Chondrocyte (in vitro differentiated cells): Measurements from ENCODE around the gene MMP21. TPM values are rescaled to one million over a fixed set of nuclear protein-coding genes. Genes with fewer than 3 reads are reported as not detected.

Source experiments
- DNase-seq: peaks from one replicate; pipeline ENCODE4 v3.0.0; 2021; ENCODE audit warnings: mixed read lengths, low spot score
- H3K27ac Mint-ChIP-seq: one replicate; pipeline ENCODE4 v1.8.0; 2021; ENCODE audit warnings: mild to moderate bottlenecking, moderate library complexity, mixed read lengths; ENCODE audit not compliant: unreplicated experiment
- H3K27me3 Mint-ChIP-seq: 2 replicates; pipeline ENCODE4 v1.8.0; 2021; ENCODE audit warnings: low read depth, mixed read lengths
- H3K36me3 Mint-ChIP-seq: 2 replicates; pipeline ENCODE4 v1.8.0; 2021; ENCODE audit warnings: low read depth, mixed read lengths
- H3K4me1 Mint-ChIP-seq: 2 replicates; pipeline ENCODE4 v1.8.0; 2021; ENCODE audit warnings: low read depth, mild to moderate bottlenecking, mixed read lengths
- H3K4me3 Mint-ChIP-seq: one replicate; pipeline ENCODE4 v1.8.0; 2021; ENCODE audit warnings: mild to moderate bottlenecking, moderate library complexity, mixed read lengths; ENCODE audit not compliant: unreplicated experiment
- H3K9me3 Mint-ChIP-seq: 2 replicates; pipeline ENCODE4 v1.8.0; 2021; ENCODE audit warnings: low read depth, mixed read lengths
- CTCF ChIP-seq: fragments of 200-600 bp; sonication (generic); IDR thresholded peaks from 2 replicates; pipeline ENCODE4 v1.5.0; 2021; ENCODE audit warnings: antibody characterized with exemption, mild to moderate bottlenecking, moderate library complexity
- total RNA-seq: library from RNA; stranded (reverse); gene quantifications from 3 replicates; pipeline ENCODE4 v1.2.1, GENCODE V29; 2021

Gene MMP21
- total RNA-seq, 1 donor from 2014 or later: not detected

GRCh38 chr10:125777806-125778205, 2.2 kb upstream of the MMP21 start:
- H3K4me1 Mint-ChIP-seq: no peaks in the 10 kb centered on the region
- H3K4me3 Mint-ChIP-seq: no peak overlapping the region
- no peak for DNase-seq
- no peak for TF ChIP-seq CTCF
- no peaks in the 10 kb centered on the region for H3K36me3 Mint-ChIP-seq
- H3K9me3 Mint-ChIP-seq: peaks cover 6% of the 10 kb centered on the region
- H3K27ac Mint-ChIP-seq: no peak overlapping the region
- peaks cover 6% of the 10 kb centered on the region for H3K27me3 Mint-ChIP-seq

GRCh38 chr10:125774581-125775191, 935 bp downstream of the MMP21 start:
- no peak overlapping the region for H3K27ac Mint-ChIP-seq
- H3K27me3 Mint-ChIP-seq: peaks cover 6% of the 10 kb centered on the region
- no peak for TF ChIP-seq CTCF
- no peaks in the 10 kb centered on the region for H3K4me1 Mint-ChIP-seq
- peaks cover 3% of the 10 kb centered on the region for H3K9me3 Mint-ChIP-seq
- DNase-seq: no peak
- no peaks in the 10 kb centered on the region for H3K36me3 Mint-ChIP-seq
- no peak overlapping the region for H3K4me3 Mint-ChIP-seq

GRCh38 chr10:125773687-125774543, 1.7 kb downstream of the MMP21 start:
- Mint-ChIP-seq H3K9me3 (peaks cover 2% of the 10 kb centered on the region), H3K4me3 (no peak overlapping the region), H3K27ac (no peak overlapping the region), H3K27me3 (peaks cover 6% of the 10 kb centered on the region), H3K4me1 (no peaks in the 10 kb centered on the region), H3K36me3 (peaks cover 2% of the 10 kb centered on the region)
- no peak for TF ChIP-seq CTCF
- no peak for DNase-seq

GRCh38 chr10:125772864-125773180, 2.8 kb downstream of the MMP21 start:
- no peak overlapping the region for H3K4me3 Mint-ChIP-seq
- no peak for TF ChIP-seq CTCF
- H3K36me3 Mint-ChIP-seq: peaks cover 2% of the 10 kb centered on the region
- peaks cover 10% of the 10 kb centered on the region for H3K4me1 Mint-ChIP-seq
- no peaks in the 10 kb centered on the region for H3K9me3 Mint-ChIP-seq
- H3K27ac Mint-ChIP-seq: no peak overlapping the region
- DNase-seq: no peak
- peaks cover 3% of the 10 kb centered on the region for H3K27me3 Mint-ChIP-seq

- Mint-ChIP-seq H3K4me3 (no peak overlapping the region), H3K4me1 (peaks cover 13% of the 10 kb centered on the region), H3K27ac (no peak overlapping the region), H3K9me3 (no peaks in the 10 kb centered on the region), H3K36me3 (peaks cover 2% of the 10 kb centered on the region), H3K27me3 (peaks cover 3% of the 10 kb centered on the region)
- TF ChIP-seq CTCF: no peak
- DNase-seq: no peak
Measured at GRCh38 chr10:125772112-125772863, 3.3 kb downstream of the MMP21 start.
